GM12874 (cell line): ENCODE results near the gene DEPDC1B.

Source experiments
- CTCF ChIP-seq: IDR thresholded peaks from 2 replicates; pipeline ENCODE4 v1.5.1; 2011; ENCODE audit warnings: low read depth, mild to moderate bottlenecking, control low read depth, low read length, moderate library complexity; ENCODE audit not compliant: insufficient read depth

Gene DEPDC1B, protein sequence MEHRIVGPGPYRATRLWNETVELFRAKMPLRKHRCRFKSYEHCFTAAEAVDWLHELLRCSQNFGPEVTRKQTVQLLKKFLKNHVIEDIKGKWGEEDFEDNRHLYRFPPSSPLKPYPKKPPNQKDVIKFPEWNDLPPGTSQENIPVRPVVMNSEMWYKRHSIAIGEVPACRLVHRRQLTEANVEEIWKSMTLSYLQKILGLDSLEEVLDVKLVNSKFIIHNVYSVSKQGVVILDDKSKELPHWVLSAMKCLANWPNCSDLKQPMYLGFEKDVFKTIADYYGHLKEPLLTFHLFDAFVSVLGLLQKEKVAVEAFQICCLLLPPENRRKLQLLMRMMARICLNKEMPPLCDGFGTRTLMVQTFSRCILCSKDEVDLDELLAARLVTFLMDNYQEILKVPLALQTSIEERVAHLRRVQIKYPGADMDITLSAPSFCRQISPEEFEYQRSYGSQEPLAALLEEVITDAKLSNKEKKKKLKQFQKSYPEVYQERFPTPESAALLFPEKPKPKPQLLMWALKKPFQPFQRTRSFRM

GRCh38 chr5:60699609-60700415, at the start of gene DEPDC1B:
Gene DEPDC1B (minus strand): TSS chr5:60700166. CDS start chr5:60700093, 73 bp downstream.
- TF ChIP-seq CTCF: peak; percentile 43; the same call in 1 of the 2 replicates

DNA sequence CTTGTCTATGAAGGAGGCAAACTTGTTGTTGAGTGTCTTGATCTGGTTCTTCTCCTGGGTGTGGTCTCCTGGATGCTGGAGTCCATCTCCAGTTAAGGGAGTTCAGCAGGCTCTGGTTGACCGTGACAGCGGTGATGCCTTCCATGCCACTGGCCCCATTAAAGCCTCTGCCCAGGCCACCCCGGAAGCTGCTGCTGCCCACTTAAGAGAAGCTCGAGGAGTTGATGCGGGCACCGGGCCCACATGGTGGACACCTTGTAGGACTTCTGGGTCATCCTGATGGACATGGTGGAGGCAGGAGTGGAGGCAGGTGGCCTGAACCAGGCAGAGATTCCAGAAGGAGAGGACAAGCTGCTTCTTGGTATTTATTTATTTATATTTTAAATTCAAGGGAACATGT, 44.7 kb upstream of the DEPDC1B start:
- no peak for TF ChIP-seq CTCF

DNA sequence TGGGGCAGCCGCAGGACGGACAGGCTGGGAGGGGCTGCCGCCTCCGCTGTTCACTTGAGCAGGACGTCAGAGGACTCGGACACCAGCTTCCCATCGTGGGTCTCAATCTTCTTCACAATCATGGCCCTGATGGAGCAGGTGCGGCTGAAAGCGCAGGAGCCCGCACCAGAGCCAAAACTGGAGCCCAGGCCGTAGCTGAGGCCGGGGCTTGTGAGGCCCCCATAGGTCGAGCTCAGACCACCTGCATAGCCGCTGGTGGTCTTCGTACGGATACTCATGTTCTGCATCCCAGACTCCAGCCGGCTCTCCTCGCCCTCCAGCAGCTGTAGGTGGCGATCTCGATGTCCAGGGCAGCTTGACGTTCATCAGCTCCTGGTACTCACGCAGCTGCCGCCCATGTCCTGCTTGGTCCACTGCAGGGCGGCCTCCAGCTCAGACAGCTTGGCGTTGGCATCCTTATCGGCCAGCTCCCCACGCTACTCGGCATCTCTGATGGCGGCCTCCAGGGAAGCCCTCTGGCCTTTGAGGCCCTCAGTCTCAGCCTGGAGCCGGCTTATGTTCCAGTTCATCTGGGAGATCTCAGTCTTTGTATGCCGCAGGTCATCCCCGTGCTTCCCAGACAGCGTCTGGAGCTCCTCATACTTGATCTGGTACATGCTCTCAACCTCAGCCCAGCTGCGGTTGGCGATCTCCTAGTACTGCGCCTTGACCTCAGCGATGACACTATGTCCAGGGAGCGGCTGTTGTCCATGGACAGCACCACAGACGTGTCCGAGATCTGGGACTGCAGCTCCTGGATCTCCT, 43.7 kb upstream of the DEPDC1B start:
- no peak for TF ChIP-seq CTCF

- TF ChIP-seq CTCF: no peak
These were observed 40.4 kb upstream of the DEPDC1B start for GRCh38 chr5:60740322-60740721.

GRCh38 chr5:60738933-60739332, 39.0 kb upstream of the DEPDC1B start:
- no peak for TF ChIP-seq CTCF

- no peak for TF ChIP-seq CTCF
These were observed 38.5 kb upstream of the DEPDC1B start for GRCh38 chr5:60738461-60738860.
